ENCODE results near the gene DMC1.

DMC1 gene

DNA sequence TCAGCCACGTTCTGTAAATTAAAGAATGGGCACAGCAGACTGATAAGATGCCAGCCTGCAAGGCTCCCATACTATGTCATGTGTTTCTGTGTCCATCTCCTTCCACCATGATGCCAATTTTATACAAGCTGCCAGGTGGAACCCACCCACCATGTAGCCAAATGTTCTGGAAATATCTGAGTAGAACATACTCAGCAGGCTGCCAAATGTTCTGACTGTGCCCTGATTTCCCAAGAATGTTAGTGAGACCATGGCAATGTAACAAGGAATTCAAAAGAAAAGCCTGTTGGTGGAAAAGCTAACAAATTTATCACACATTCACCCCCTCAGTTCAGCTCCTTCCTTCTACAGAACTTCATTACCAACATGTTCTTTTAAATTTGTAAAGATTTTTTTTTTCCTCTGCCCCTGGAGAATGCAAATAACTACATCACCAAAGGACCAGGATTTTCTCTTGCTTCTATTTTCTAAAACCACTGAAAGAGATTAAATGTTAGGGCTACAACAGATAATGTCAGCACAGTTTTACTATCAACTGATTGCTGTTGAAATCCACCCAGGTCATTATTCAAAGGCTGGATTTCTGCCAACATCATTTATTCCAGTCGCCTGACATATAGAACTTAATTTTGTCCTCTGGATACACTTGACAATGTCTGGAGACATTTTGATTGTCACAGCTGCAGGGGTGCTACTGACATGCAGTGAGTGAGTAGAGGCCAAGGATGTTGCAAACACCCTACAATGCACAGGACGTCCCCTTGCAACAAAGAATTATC lies 3.1 kb downstream of the DMC1 start:
- no peak for DNase-seq

- no peak for DNase-seq
Measured at GRCh38 chr22:38565441-38565840, 4.5 kb downstream of the DMC1 start.

DNA sequence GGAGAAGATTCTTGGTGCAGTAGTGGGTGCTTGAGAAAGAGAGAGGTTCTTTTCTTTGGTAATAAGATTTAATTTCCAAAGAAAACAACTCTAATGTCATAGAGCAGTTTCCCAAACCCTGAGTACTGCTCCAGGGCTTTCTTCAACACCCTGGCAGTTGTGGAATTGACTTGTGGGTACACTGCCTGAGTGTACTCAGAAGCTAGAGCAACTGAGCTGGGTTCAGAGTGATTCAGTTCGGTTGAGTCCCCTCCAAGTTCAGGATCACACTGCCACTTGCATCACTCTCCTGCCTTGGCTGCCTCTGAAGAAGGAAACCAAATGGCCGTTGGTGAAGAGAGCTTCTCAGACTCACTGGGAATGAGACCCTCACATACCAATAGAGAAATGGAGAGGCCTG lies 5.3 kb downstream of the DMC1 start:
- no peak for DNase-seq

DNA sequence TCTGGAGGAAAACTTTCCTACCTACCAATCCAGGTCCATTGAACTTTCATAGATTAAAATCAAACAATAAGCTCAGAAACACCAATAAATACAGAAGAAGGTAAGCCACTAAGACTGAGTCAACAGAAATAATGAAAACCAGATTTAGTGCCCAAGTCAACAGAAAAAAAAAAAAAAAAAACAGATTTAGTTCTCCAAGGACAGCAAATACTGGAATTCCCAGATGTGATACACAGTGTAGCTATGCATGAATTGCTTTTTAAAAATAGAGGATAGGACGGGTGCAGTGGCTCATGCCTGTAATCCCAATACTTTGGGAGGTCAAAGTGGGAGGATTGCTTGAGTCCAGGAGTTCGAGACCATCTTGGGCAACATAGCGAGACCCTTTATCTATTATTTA lies 15.7 kb downstream of the DMC1 start:
- DNase-seq = no peak

- no peak for DNase-seq
Measured at GRCh38 chr22:38549101-38549894, 20.7 kb downstream of the DMC1 start.

DNA sequence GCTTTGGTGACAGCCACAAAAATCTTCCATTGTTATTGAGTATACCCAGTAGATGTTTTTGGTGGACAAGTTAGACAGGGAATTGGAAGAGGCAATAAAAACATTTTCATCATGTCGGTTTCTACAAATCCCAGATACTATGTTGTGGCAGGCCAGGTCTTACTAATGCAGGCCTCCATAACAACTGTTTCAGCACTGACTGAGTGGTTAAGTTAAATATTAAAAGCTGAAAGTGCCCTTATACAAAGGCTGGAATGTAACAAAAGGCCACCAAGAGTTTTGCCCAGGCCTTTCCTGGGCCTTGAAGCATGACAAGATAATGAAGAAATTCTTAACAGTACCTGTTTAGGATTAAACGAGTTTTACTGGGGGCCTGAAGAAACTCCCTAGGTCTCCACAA lies 29.3 kb downstream of the DMC1 start:
- no peak for DNase-seq

DNA sequence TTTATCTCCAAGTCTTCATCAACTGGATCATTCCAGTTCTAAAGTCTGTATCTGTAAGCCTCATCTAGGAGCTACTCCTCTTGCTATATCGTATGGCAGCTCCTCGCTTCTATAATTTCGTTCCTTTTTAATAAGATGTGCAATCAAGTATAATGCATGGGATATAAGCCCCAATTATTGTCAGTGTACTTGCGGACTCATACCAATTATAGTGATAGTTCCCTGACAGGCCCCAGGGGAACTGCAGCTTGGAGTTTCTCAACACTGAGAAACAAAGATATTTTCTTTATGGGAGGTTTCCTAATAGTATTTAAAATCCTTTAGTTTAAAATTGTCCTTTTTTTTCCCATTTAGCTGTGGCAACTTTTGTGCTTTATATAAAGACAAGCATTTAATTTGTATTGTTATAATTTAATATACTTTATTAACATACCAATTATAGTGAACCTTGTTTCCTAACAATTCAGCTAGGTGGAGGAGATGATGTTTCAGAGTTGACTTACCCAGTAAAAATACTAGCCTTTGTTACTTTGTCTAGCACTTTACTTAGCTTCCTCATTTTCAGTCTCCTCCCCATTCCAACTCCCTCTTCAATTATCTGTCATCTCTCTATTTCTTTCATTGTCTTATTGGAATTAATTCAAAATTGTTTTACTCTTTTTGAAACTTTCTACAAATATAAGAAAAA lies 38.6 kb downstream of the DMC1 start:
- no peak for DNase-seq

DNA sequence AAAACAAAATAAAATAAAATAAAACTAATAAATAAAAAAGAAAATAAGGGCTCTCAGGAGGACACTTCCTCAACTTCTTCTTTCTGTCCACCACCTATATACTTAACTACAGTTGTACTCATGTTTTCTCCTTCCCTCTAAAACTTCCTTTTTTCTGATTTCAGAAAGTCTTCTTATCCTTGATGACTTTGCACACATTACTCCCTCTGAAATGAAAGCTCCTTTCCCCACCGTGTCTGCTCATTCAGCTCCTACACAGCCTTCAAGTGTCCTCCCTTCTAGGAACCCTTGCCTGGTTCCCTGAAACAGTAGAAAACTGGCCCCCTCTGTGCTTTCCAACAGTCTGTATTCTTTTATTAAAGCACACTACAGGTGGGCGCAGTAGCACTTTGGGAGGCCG lies 45.6 kb downstream of the DMC1 start:
- DNase-seq = no peak

- DNase-seq = no peak
Measured at GRCh38 chr22:38523479-38523878, 46.5 kb downstream of the DMC1 start.

DNA sequence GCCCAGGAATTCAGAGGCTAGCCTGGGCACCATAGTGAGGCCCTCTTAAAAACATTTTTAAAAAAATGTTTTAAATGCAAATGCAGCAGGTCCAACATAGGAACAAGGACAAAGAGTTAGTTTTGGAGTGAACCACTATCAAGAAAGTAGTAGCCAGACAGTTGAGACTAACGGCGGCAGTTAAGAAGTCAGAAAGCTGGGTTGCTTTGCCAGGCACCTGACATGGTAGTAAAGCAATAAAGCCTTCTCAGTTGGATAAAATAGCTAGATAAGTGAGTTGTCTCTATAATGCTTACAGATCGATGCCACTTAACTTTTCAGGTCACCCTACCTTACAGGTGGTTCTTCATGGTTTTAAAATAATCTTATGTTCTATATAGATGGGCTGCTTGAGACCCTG lies 47.0 kb downstream of the DMC1 start:
- DNase-seq = no peak

DNA sequence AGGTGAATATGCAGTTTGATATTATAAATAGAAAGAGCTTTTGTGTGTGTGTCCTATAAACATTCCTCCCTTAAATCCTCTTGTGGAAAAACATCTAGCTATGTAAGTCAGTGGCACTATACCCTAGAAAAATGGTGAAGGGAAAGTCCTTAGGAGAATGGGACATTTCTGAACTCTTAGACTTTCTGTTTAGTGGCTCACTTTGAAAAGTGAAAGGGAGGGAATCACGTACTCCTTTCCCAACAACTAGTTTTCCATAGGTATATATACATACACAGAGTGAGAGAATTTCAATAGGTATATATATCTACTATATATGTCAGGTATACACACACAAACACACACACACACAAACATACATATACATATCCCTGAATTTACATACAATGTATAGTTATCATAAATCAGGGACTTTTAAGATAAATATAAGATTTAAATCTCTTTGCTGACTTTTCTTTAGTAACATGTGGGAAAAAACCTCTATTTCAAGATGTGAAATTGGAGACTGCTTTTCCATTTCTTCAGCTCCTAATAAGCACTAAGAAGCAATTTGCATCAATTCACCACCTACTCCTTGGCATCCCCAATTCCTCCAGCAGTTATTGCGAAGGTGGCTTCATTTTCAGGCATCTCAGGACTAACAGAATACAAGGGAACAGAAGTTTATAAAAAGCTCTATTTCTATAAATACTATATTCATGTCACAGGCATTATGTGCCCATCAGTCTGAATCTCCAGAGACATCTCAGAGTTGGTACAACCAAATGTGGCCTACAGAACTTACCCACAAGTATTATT lies 50.3 kb downstream of the DMC1 start:
- no peak for DNase-seq

DNA sequence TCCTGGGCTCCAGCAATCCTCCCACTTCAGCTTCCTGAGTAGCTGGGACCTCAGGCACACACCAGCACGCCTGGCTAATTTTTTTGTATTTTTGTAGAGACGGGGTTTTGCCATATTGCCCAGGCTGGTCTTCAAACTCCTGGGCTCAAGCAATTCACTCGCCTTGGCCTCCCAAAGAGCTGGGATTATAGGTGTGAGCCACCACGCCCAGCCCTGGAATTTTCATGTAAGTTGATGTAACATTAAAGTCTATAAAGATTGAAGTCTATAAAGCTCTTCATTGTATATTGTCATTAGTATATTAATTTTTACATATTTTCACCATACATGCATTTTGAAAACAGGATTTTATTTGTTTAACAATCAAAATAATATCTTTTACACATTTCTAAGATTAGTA lies 51.4 kb downstream of the DMC1 start:
- no peak for DNase-seq

DNA sequence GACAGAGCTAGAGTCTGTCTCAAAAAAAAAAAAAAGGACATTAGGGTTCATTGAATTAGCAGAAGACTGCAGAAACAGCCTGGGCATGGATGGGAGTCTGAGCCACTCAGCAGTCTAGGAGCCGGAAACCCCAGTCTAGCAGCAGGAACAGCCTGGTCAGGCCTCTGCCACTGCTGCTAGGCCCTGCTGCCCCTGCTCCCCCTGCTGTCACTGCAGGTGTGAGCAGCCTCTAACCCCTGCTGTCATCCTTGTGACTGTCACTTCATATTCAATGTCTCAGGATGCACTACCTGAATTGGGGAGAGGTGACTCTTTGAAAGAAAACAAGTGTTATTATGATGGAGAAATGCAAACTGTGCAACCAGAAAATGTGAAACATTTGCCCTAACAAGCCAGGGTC lies 56.9 kb downstream of the DMC1 start:
- DNase-seq = peak; percentile 4

DNA sequence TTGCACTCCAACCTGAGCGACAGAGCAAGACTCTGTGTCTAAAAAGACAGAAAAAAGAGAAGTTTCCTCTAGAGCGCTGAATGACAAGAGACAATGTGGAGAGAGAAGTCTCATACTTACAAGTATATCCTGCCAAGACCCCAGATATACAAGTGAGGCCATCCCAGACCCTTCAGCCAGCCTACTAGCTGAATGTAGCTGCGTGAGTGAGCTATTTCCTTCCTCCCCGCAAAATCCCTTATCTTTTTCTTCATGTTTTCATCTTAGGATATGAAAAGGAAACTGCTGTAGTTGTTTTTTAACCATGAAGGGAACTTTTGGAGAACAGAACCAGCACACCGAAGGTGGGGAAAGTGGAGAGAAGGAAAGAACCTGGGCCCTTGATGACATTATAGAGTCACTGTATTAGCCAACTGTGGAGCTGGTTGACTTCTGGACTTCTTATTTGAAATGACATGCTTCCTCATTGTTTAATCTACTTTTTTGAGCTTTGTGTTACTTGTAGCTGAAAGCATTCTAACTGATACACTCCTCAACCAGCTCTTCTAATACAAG lies 59.5 kb downstream of the DMC1 start:
- no peak for DNase-seq

DNA sequence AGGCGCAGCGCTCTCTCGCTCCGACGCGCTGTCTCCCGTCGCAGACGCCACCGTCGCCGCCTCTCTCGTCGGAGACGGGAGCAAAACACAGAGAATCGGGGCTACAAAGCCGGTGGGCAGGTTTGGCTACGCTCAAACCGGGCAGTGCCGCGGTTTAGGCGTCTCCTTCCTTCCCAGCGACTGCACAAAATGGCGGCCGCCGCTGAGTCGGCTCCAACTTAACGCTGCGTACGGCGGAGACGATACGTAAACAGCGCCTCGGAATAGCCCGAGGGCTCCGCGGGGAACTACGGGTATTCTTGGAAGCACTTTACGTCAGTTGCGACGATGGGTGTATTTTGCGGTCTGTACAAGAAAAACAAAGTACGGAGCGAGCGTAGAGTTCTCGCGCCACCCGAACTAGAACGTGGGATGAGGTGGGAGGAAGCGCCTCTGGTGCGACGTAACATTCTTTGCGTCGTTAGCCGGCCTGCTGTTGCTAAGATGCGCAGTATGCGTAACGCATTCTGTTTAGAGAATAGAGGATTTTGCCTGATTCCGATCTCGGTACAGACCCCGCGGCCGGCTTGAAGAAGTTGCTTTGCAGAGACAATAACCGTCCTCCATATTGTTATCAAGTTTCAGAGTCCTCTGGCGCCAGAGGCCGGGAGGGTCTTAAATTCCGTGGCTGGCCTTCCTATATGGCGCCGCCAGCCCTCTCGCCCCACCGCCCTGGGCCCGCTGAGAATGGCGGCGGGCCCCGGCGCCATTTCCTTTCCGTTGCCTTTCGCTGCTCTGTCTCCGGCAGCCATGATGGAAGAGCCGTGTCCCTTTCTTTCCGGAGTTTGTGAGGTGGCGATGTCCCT lies 63.6 kb downstream of the DMC1 start, which contains the start of gene DDX17:
Gene DDX17, minus strand, starts transcription at position 194 of the 845 bp plus-strand sequence.
- DNase-seq = peak; percentile 94

DNA sequence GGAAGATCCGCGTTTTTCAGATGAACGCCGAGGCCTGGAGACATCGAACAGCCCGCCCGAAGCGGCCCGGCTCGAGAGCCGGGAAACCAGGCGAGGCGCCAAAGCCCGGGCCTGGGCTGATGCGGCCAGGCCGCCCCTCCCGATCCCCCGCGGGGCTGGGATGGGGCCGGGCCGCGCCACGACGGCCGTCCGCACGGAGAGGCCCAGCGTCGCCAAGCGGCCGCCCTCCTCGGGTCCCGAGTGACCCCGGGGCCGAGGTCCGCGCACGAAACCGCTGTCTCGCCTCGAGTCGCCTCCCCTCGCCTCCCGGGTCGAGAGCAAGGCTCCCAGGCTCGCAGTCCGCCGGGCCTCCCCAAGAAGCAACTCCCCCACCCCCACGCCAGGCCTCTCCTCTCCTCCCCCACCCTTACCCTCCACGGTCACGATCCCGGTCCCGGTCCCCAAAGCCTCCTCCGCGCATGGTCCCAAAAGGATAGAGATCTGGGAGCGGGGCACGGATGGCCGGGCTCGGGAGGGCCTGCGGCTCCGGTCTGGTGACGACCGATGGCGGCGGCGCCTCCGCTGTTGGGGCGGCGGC lies 64.4 kb downstream of the DMC1 start:
- DNase-seq = peak; percentile 5

- DNase-seq = peak; percentile 12
Measured at GRCh38 chr22:38504731-38505540, 65.0 kb downstream of the DMC1 start.

DNA sequence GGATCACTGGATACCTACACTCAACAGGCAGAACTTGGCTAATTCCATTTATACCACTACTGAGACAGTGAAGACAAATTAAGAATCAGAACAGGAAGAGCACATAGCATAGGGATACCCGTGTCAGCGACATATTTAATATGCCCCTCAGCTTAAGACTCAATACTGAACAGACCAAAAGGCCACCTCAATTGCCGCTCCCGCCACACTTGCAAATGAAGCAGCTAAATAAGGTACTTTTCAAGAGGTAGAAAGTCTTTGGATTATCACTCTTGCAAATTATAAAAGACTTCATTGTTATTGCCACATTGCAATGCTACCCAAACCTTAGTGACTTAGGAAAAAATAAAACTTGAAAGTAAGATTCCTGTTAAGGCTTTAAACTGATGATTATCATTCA lies 67.0 kb downstream of the DMC1 start:
- no peak for DNase-seq

DNA sequence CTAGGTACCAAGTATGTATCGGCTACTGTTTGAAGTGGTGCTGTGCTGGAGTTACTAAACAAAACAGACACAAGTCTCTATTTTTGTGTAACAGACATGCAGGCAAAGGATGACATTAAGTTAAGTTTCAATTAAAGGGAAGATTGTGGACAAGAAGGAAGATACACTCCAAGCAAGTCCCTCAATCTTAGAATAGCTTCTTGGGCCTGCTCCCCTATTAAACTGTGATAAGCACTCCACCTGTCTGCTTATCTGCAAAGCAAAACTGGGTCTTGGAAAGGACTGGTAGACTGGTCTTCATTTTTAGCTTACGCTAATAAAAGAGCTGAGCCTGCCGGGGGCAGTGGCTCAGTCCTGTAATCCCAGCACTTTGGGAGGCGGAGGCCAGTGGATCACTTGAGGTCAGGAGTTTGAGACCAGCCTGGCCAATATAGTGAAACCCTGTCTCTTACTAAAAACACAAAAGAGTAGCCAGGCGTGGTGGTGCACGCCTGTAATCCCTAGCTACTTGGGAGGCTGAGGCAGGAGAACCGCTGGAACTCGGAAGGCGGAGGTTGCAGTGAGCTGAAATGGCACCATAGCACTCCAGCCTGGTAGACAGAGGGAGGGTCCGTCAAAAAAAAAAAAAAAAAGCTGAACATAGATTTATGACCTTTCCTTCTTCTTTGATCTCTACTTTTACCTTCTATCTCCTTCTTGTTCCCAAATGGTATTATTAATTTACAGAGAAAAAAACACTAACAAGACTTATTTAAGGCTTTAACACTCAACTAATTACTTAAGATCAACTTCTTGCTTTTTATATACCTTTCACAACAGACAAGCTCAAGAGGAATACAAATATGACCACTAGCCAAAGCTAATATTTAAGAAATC lies 67.9 kb downstream of the DMC1 start:
- DNase-seq = no peak

Measured in DMS153 (cell line).